Suprapubic skin (tissue), 4 donors: ENCODE data around the gene RALGAPA2.

ENCODE experiments used
- CTCF ChIP-seq, 2 donors: fragments of 200-600 bp in 1 of 2; fragments of 450-650 bp in 1 of 2; sonication (generic) in 1 of 2; IDR thresholded peaks; one replicate each; pipeline ENCODE4 v1.5.1; 2016 to 2019; ENCODE audit warnings: antibody characterized with exemption in 2 of 2, mild to moderate bottlenecking in 1 of 2, moderate library complexity in 1 of 2
- POLR2A ChIP-seq, 2 donors: fragments of 450-650 bp; IDR thresholded peaks; one replicate each; pipeline ENCODE4 v1.6.1; 2017; ENCODE audit warnings: antibody characterized with exemption in 2 of 2, mild to moderate bottlenecking in 2 of 2, moderate library complexity in 2 of 2
- POLR2AphosphoS5 ChIP-seq, 3 donors: sonication (generic); formaldehyde crosslinking; IDR thresholded peaks; one replicate each; pipeline ENCODE4 v1.6.1; 2017; ENCODE audit warnings: antibody characterized with exemption in 3 of 3

DNA sequence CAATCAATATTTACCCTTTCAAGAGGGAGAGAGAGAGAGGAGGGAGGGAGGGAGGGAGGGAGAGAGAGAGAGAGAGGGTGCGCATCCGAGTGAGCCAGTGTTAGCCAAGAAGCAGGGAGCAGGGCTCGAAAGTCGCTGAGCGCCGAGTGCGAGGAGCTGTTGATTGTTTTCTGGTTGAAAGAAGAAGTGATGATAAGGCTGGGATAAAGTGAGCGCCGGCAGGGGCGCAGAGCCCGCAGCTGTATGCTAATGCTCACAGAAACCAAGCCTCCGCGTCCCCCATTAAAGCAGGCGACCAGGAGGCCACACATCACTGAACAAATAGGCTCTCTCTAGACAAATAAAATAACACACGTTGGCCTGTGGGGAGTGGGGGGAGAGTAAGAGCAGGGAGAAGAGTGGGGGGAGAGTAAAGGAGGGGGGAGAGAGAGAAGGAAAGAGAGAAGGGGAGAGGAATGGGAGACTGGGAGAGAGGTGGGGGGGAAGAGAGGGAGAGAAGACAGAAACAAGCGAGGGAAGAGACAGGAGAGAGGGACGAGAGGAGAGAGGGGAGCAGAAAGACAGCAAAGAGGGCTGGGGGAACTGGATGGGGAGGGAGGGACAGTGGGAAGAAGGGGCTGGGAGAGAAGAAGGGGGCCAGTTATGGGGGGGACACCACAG, 349.5 kb downstream of the RALGAPA2 start:
- TF ChIP-seq CTCF (IDR thresholded peaks at IDR 0.05) (no peak), POLR2A (IDR thresholded peaks at IDR 0.05) (no peak), POLR2AphosphoS5 (IDR thresholded peaks at IDR 0.05) (no peak)
